Activated T-helper 1 cell treated with anti-CD3 and anti-CD28 coated beads, Interleukin-12 subunit alpha, Interleukin-12 subunit beta, Interleukin-2, Interleukin-4 antibody, amounts not matched to agents 30 ng/mL and 10 ng/mL and 1 ng/mL, durations not matched to agents 14 hours and 24 hours and 36 hours (primary cell): ENCODE measurements around the gene CA10. TPM values are rescaled to one million over a fixed set of nuclear protein-coding genes. Genes with fewer than 3 reads are reported as not detected.

Experiments used
- DNase-seq: peaks from one replicate; pipeline ENCODE4 v3.0.0; 2021; ENCODE audit warnings: low spot score
- H3K27ac Mint-ChIP-seq: one replicate; pipeline ENCODE4 v1.8.0; 2021; ENCODE audit warnings: mild to moderate bottlenecking, mixed read lengths
- H3K27me3 Mint-ChIP-seq: one replicate; pipeline ENCODE4 v1.8.0; 2022; ENCODE audit warnings: mild to moderate bottlenecking, moderate library complexity, mixed read lengths; ENCODE audit not compliant: insufficient read depth
- H3K36me3 Mint-ChIP-seq: one replicate; pipeline ENCODE4 v1.8.0; 2021; ENCODE audit warnings: low read depth, mixed read lengths
- H3K4me1 Mint-ChIP-seq: one replicate; pipeline ENCODE4 v1.8.0; 2021; ENCODE audit warnings: low read depth, mixed read lengths
- H3K4me3 Mint-ChIP-seq: one replicate; pipeline ENCODE4 v1.8.0; 2021; ENCODE audit warnings: mild to moderate bottlenecking, moderate library complexity, mixed read lengths
- H3K9me3 Mint-ChIP-seq: one replicate; pipeline ENCODE4 v1.8.0; 2021; ENCODE audit warnings: mixed read lengths
- intact Hi-C: fragments of 100-400 bp; cut with micrococcal nuclease; formaldehyde crosslinking; loops from one replicate; pipeline ENCODE4 v1.15.1; 2024
- total RNA-seq: library from RNA; stranded (reverse); gene quantifications from 2 replicates; pipeline ENCODE4 v1.2.3, GENCODE V29; 2022

CA10 gene
- total RNA-seq, 1 donor from 2014 or later: not detected

- H3K27ac Mint-ChIP-seq: no peak overlapping the region
- H3K4me3 Mint-ChIP-seq: no peak overlapping the region
These were observed 458.3 kb downstream of the CA10 start for GRCh38 chr17:51700011-51700760.

GRCh38 chr17:51699303-51699702 is 459.2 kb downstream of the CA10 start:
- Mint-ChIP-seq H3K4me1 (no peaks in the 10 kb centered on the region), H3K4me3 (no peak overlapping the region), H3K27me3 (peaks cover 8% of the 10 kb centered on the region), H3K9me3 (no peaks in the 10 kb centered on the region), H3K27ac (no peak overlapping the region), H3K36me3 (no peaks in the 10 kb centered on the region)
- no peak for DNase-seq
- intact Hi-C loops: no loop called here

More at GRCh38 chr17:51700011-51700760, 458.3 kb downstream of the CA10 start:
- H3K27me3 Mint-ChIP-seq: peaks cover 8% of the 10 kb centered on the region
- H3K9me3 Mint-ChIP-seq: no peaks in the 10 kb centered on the region
- intact Hi-C loops: no loop called here
- no peaks in the 10 kb centered on the region for H3K4me1 Mint-ChIP-seq
- DNase-seq: no peak
- no peaks in the 10 kb centered on the region for H3K36me3 Mint-ChIP-seq

DNA sequence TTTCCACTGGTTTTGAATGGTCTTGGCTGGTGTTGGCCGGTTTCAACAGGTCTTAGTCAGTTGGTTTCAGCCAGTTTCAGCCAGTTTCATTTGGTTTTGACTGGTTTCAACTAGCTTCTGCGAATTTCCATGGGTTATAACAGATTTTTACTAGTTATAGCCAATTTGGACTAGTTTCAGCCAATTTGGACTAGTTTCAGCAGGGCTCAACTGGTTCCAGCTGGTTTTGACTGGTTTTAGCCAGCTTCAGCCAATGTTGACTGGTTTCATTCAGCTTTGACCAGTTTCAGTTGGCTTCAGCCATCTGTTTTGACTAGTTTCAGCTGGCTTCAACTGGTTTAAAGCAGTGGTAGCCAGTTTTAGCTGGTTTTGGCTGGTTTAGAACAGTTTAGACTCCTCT is 465.6 kb downstream of the CA10 start:
- no peaks in the 10 kb centered on the region for H3K9me3 Mint-ChIP-seq
- no peaks in the 10 kb centered on the region for H3K36me3 Mint-ChIP-seq
- H3K4me1 Mint-ChIP-seq: no peaks in the 10 kb centered on the region
- no peak for DNase-seq
- no peak overlapping the region for H3K4me3 Mint-ChIP-seq
- intact Hi-C loops: no loop called here
- H3K27ac Mint-ChIP-seq: no peak overlapping the region
- peaks cover 8% of the 10 kb centered on the region for H3K27me3 Mint-ChIP-seq

DNA sequence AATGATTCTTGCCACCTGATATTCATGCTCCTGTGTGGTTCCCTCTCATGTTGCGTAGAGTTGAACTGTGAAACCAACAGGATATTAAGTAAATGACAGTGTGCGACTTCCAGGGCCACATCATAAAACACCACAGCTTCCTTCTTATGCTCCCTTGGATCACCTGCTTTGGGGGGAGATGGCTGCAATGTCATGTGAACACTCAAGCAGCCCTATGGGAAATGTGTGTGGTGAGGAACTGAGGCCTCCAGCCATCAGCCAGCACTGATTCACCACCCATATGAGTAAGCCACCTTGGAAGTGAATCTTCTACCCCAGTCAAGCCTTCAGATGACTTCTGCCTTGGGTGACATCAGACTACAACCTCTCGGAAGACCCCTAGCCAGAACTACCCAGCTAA is 470.6 kb downstream of the CA10 start:
- no peak overlapping the region for H3K27ac Mint-ChIP-seq
- H3K36me3 Mint-ChIP-seq: no peaks in the 10 kb centered on the region
- H3K4me1 Mint-ChIP-seq: no peaks in the 10 kb centered on the region
- no peaks in the 10 kb centered on the region for H3K27me3 Mint-ChIP-seq
- no peak for DNase-seq
- H3K9me3 Mint-ChIP-seq: no peaks in the 10 kb centered on the region
- no peak overlapping the region for H3K4me3 Mint-ChIP-seq
- intact Hi-C loops: no loop called here

GRCh38 chr17:51685287-51685909 is 473.1 kb downstream of the CA10 start:
- no peak overlapping the region for H3K27ac Mint-ChIP-seq
- intact Hi-C loops: no loop called here
- no peaks in the 10 kb centered on the region for H3K27me3 Mint-ChIP-seq
- DNase-seq: no peak
- no peaks in the 10 kb centered on the region for H3K9me3 Mint-ChIP-seq
- H3K4me1 Mint-ChIP-seq: no peaks in the 10 kb centered on the region
- no peaks in the 10 kb centered on the region for H3K36me3 Mint-ChIP-seq
- no peak overlapping the region for H3K4me3 Mint-ChIP-seq

DNA sequence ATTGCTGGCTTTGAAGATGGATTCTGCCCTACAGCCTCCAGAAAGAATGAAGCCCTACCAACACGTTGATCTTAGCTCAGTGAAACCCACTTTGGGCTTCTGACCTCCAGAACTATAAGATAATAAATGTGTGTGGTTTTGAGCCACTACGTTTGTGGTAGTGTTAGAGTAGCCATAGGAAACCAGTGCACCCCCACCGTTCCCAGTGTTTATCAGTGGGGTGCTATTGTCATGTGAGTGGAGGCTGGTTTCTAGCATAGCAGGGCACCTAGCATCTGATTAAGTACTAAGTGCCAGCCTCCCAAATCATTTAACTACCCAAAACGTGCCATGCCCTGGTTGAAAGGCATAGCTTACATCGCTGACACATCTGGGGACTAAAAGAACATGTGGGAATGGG is 474.3 kb downstream of the CA10 start:
- H3K27me3 Mint-ChIP-seq: peaks cover 4% of the 10 kb centered on the region
- intact Hi-C loops: no loop called here
- no peaks in the 10 kb centered on the region for H3K9me3 Mint-ChIP-seq
- H3K36me3 Mint-ChIP-seq: no peaks in the 10 kb centered on the region
- no peak for DNase-seq
- H3K27ac Mint-ChIP-seq: no peak overlapping the region
- H3K4me1 Mint-ChIP-seq: no peaks in the 10 kb centered on the region
- no peak overlapping the region for H3K4me3 Mint-ChIP-seq

DNA sequence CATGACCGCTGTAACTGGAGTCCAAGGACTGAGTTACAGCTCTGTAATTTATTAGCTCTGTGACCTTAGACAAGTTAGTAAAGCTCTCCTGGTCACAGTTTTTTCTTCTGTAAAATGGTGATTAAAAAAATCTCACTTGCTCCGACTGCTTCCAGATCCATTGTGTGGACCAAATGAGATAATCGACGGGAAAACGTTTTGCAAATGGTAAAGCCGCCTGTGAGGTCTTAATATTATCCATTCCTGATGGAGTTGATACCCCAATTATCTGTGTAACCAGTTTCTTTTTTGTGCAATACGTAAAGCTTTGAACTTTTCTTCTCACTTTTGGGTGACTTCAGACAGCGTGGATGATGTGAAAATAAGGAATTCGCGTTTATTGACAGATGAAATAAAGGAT is 475.2 kb downstream of the CA10 start:
- intact Hi-C loops: no loop called here
- Mint-ChIP-seq H3K4me3 (no peak overlapping the region), H3K27ac (no peak overlapping the region), H3K4me1 (no peaks in the 10 kb centered on the region), H3K27me3 (peaks cover 4% of the 10 kb centered on the region), H3K9me3 (no peaks in the 10 kb centered on the region), H3K36me3 (no peaks in the 10 kb centered on the region)
- no peak for DNase-seq

DNA sequence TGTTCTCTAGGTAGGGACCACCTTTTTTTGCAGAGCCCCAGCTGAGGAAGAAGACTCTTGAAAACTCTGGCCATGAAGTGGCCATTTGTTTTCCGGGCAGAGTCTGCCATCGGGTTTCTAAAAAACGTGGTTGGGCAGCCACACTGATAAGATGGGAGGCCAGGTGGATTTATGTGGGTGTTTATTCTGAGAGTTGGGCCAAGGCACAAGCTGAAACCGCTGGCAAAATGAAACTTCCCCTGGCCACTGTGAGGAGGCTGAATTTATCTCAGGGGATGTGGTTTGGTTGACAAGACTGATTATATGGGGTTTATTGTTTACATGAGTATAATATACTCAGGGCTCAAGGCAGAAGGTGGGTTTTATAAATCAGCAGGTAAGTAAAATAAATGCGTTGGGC is 476.4 kb downstream of the CA10 start:
- DNase-seq: no peak
- H3K4me3 Mint-ChIP-seq: no peak overlapping the region
- peaks cover 4% of the 10 kb centered on the region for H3K27me3 Mint-ChIP-seq
- no peak overlapping the region for H3K27ac Mint-ChIP-seq
- intact Hi-C loops: no loop called here
- H3K4me1 Mint-ChIP-seq: no peaks in the 10 kb centered on the region
- no peaks in the 10 kb centered on the region for H3K36me3 Mint-ChIP-seq
- H3K9me3 Mint-ChIP-seq: no peaks in the 10 kb centered on the region

DNA sequence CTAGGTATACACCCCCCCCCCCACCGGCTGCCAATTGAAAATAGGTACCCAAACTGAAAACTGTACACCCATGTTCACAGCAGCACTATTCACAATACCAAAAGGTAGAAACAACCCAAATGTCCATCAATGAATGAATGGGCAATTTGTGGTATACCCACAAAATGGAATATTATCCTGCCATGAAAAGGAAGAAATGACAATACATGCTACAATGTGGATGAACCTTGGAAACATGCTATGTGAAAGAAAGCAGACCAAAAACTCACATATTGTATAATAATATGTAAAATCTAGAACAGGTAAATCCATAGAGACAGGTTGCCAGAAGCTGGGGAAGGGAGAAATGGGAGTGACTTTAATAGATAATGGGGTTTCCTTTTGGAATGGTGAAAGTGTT is 480.6 kb downstream of the CA10 start:
- no peak for DNase-seq
- H3K9me3 Mint-ChIP-seq: no peaks in the 10 kb centered on the region
- no peak overlapping the region for H3K4me3 Mint-ChIP-seq
- no peak overlapping the region for H3K27ac Mint-ChIP-seq
- peaks cover 8% of the 10 kb centered on the region for H3K27me3 Mint-ChIP-seq
- H3K36me3 Mint-ChIP-seq: no peaks in the 10 kb centered on the region
- H3K4me1 Mint-ChIP-seq: no peaks in the 10 kb centered on the region
- intact Hi-C loops: no loop called here

DNA sequence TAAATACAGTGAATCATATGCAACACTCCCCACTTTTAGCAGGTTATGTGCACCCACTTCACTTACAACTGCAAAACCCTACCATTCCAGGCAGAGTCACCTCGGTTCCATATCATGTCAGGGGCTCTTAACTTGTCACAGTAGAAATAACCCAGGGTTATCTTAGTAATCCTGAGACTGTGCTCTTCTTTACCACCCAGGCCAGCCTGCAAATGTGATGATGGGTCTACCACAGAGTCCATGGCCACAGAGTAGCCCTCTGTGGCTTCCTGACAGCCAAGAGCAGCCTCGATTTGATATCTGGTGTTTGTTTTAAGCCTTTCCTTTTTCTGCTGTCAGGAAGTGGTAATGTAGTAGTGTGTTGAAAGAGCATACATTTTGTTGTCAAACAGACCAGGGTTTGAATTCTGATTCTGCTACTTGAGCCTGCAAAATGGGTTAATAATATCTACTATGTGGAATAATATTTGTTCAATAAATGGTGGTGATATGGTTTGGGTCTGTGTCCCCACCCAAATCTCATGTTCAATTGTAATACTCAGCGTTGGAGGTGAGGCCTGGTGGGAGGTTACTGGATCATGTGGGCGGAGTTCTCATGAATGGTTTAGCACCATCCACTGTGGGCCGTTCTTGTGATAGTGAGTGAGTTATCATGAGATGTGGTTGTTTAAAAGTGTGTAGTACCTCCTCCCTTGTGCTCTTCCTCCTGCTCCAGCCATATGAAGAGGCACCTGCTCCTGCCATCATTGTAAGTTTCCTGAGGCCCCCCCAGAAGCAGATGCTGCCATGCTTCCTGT is 481.6 kb downstream of the CA10 start:
- intact Hi-C loops: no loop called here
- Mint-ChIP-seq H3K4me3 (no peak overlapping the region), H3K27me3 (peaks cover 8% of the 10 kb centered on the region), H3K36me3 (no peaks in the 10 kb centered on the region), H3K9me3 (no peaks in the 10 kb centered on the region), H3K27ac (no peak overlapping the region), H3K4me1 (no peaks in the 10 kb centered on the region)
- no peak for DNase-seq

DNA sequence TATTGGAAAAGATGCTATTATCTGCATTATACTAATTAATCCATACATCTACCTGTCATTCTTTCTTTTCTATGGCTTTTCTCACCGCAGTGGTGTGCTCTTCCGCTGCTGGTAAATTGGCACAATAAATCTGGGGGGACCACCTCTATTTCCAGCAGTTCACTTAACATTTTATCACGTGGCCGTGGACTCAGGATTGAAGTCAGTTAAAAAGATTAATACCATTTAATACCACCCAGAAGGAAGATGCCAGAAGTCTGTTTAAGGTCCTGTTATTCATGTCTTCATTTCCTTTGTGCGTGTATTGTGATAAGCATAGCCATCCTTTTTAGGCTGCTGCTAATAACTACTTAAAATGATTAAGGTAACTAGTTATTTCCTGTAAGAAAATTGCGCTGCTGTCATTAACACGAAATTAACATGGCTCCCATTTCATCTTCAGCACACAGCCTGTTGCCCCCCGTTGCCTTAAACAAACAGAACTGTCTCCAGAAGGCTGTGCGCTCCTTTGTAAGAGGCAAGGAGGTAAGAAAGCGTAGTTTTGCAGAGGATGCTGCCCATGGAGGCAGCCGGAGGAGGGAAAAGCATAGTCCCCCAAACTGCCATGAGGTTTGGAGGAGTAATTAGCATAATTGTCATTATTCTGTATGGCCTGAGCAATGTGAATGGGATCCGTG is 483.8 kb downstream of the CA10 start:
- no peak overlapping the region for H3K27ac Mint-ChIP-seq
- no peaks in the 10 kb centered on the region for H3K36me3 Mint-ChIP-seq
- no peaks in the 10 kb centered on the region for H3K9me3 Mint-ChIP-seq
- no peaks in the 10 kb centered on the region for H3K4me1 Mint-ChIP-seq
- H3K4me3 Mint-ChIP-seq: no peak overlapping the region
- peaks cover 4% of the 10 kb centered on the region for H3K27me3 Mint-ChIP-seq
- DNase-seq: no peak
- intact Hi-C loops: no loop called here

DNA sequence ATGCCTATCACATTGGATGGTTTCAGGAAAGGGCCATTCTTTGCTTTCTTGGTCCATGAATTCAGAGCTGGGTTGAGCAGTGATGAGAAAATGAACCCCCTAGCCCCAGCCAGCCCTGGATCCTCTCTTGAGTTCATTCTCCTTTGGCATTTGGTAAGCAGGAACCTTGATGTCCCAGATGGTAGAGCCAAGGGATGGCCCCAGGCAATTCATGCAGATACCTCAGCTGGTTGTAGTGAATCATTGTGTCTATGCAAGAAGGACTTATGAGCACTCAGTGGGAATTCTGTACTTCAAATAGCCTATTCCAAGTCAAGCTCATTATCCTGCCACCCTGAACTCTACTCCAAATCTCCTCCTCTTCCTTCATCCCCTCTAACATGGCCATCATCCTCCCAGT is 485.4 kb downstream of the CA10 start:
- H3K4me3 Mint-ChIP-seq: no peak overlapping the region
- H3K27me3 Mint-ChIP-seq: peaks cover 4% of the 10 kb centered on the region
- H3K27ac Mint-ChIP-seq: no peak overlapping the region
- H3K36me3 Mint-ChIP-seq: no peaks in the 10 kb centered on the region
- no peaks in the 10 kb centered on the region for H3K4me1 Mint-ChIP-seq
- H3K9me3 Mint-ChIP-seq: no peaks in the 10 kb centered on the region
- no peak for DNase-seq
- intact Hi-C loops: no loop called here

DNA sequence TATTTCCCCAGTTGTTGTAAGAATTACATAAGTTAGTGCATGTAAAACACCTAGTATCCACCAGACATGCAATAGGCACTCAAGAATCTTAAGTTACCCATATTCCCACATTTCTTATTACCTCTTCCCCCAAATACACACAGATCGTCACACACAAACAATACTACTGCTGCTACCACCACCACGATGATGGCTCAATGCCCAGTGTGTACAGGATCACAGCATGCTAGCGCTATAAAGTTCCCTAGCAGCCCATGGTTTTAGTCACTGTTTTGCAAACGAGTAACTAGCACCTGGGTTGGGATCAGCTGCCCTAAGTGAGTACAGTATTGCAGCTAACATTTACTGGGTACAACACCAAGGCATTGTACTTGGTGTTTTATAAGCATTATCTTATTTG is 486.4 kb downstream of the CA10 start:
- Mint-ChIP-seq H3K4me1 (no peaks in the 10 kb centered on the region), H3K27ac (no peak overlapping the region), H3K27me3 (peaks cover 4% of the 10 kb centered on the region), H3K36me3 (no peaks in the 10 kb centered on the region), H3K9me3 (no peaks in the 10 kb centered on the region), H3K4me3 (no peak overlapping the region)
- intact Hi-C loops: no loop called here
- no peak for DNase-seq
